Hepatocyte (in vitro differentiated cells): ENCODE results near the gene RASAL2. TPM values are rescaled to one million over a fixed set of nuclear protein-coding genes. Genes with fewer than 3 reads are reported as not detected.
"Not testable (repeated sequence)": the region's sequence is repeated elsewhere in the genome, so short reads cannot be mapped to it uniquely, and the experiment has no call there.

ENCODE experiments used
- DNase-seq: peaks from one replicate; pipeline ENCODE4 v3.0.0-alpha.2; 2016; ENCODE audit warnings: low spot score
- H2AFZ ChIP-seq: fragments of 200-600 bp; sonication (generic); 2 replicates; pipeline ENCODE4 v1.6.0; 2016; ENCODE audit warnings: antibody characterized with exemption, mild to moderate bottlenecking
- H3K27ac ChIP-seq: fragments of 200-600 bp; sonication (generic); 2 replicates; pipeline ENCODE4 v1.5.1; 2016; ENCODE audit warnings: mild to moderate bottlenecking
- H3K27me3 ChIP-seq: fragments of 200-600 bp; sonication (generic); 2 replicates; pipeline ENCODE4 v1.6.1; 2016
- H3K36me3 ChIP-seq: fragments of 200-600 bp; sonication (generic); replicated peaks from 2 replicates; pipeline ENCODE4 v1.5.1; 2016; ENCODE audit warnings: low read depth; ENCODE audit not compliant: insufficient read depth
- H3K4me1 ChIP-seq: fragments of 200-600 bp; sonication (generic); 2 replicates; pipeline ENCODE4 v1.5.1; 2016; ENCODE audit warnings: mild to moderate bottlenecking, moderate library complexity; ENCODE audit not compliant: insufficient read depth
- H3K4me2 ChIP-seq: fragments of 200-600 bp; sonication (generic); 2 replicates; pipeline ENCODE4 v1.6.0; 2016
- H3K4me3 ChIP-seq: fragments of 200-600 bp; sonication (generic); 2 replicates; pipeline ENCODE4 v1.5.1; 2016; ENCODE audit warnings: mild to moderate bottlenecking
- H3K79me2 ChIP-seq: fragments of 200-600 bp; sonication (generic); 2 replicates; pipeline ENCODE4 v1.6.0; 2017; ENCODE audit warnings: mild to moderate bottlenecking
- H3K9me2 ChIP-seq: fragments of 200-600 bp; sonication (generic); replicated peaks from 2 replicates; pipeline ENCODE4 v1.6.0; 2017; ENCODE audit warnings: mild to moderate bottlenecking; ENCODE audit not compliant: insufficient read depth
- H3K9me3 ChIP-seq: fragments of 200-600 bp; sonication (generic); 2 replicates; pipeline ENCODE4 v1.5.1; 2016; ENCODE audit warnings: low read depth, mild to moderate bottlenecking
- H4K20me1 ChIP-seq: fragments of 200-600 bp; sonication (generic); 2 replicates; pipeline ENCODE4 v1.6.0; 2016; ENCODE audit warnings: mild to moderate bottlenecking; ENCODE audit not compliant: insufficient read depth, poor library complexity, severe bottlenecking
- CTCF ChIP-seq: fragments of 200-600 bp; sonication (generic); IDR thresholded peaks from 2 replicates; pipeline ENCODE4 v1.5.1; 2016; ENCODE audit warnings: antibody characterized with exemption, mild to moderate bottlenecking; ENCODE audit not compliant: poor library complexity
- EZH2 ChIP-seq: fragments of 200-600 bp; sonication (generic); IDR thresholded peaks from 2 replicates; pipeline ENCODE4 v1.6.1; 2016; ENCODE audit warnings: antibody characterized with exemption, mild to moderate bottlenecking, borderline replicate concordance
- EZH2phosphoT487 ChIP-seq: fragments of 200-600 bp; sonication (generic); IDR thresholded peaks from one replicate; pipeline ENCODE4 v1.6.1; 2018; ENCODE audit warnings: antibody characterized with exemption, mild to moderate bottlenecking, low read depth, moderate library complexity; ENCODE audit not compliant: unreplicated experiment, severe bottlenecking
- WGBS: methylation state at CpG from one replicate; pipeline ENCODE4 v1.1.6; 2016; ENCODE audit warnings: low lambda C conversion rate; ENCODE audit errors: missing lambda C conversion rate; 5-methylcytosine and 5-hydroxymethylcytosine counted together
- polyA plus RNA-seq: library from polyadenylated mRNA; unstranded; fragments of >200 nt; fragmentation: Nextera tagmentation; extraction: Ambion mirVana; gene quantifications from 2 replicates; pipeline ENCODE4 v1.2.1, GENCODE V29; 2016
- total RNA-seq: library from RNA; depleted of rRNA; stranded (reverse); fragments of >200 nt; gene quantifications from 2 replicates; pipeline ENCODE4 v1.2.3, GENCODE V29; 2014

Gene RASAL2
- total and polyA plus RNA-seq, 2 experiments from 2014 or later, result 8.7 to 24.0 TPM

DNA sequence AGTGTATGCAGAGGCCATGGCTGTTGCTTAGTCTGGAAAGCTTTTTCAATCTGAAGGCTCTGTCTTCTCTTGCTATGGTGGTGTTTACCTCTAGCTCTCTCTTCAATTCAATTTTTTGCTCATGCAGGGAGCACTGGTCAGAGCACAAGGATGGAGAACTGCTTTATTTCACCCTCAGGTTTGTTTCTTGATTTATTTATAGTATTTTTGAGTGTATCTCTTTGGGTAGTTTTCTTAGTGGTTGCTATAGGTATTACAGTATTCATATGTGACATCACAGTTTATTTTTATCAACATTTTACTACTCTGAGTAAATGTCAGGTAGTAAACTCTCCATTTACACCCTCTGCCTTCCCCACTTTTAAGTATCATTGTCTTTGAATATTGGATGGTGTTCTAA, 147.9 kb downstream of the RASAL2 start:
- no peaks in the 10 kb centered on the region for H3K36me3 ChIP-seq
- peaks cover 10% of the 10 kb centered on the region for H3K4me1 ChIP-seq
- no peak overlapping the region for H3K4me3 ChIP-seq
- H4K20me1 ChIP-seq, result no peaks in the 10 kb centered on the region
- no peak for DNase-seq
- H3K9me2 ChIP-seq, result no peaks in the 10 kb centered on the region
- peaks cover 53% of the 10 kb centered on the region for H3K79me2 ChIP-seq
- H3K27me3 ChIP-seq, result no peaks in the 10 kb centered on the region
- H3K4me2 ChIP-seq, result no peak overlapping the region
- H3K27ac ChIP-seq, result no peak overlapping the region
- H2AFZ ChIP-seq, result no peak overlapping the region
- TF ChIP-seq CTCF (no peak), EZH2 (no peak), EZH2phosphoT487 (no peak)
- H3K9me3 ChIP-seq, result no peaks in the 10 kb centered on the region

DNA sequence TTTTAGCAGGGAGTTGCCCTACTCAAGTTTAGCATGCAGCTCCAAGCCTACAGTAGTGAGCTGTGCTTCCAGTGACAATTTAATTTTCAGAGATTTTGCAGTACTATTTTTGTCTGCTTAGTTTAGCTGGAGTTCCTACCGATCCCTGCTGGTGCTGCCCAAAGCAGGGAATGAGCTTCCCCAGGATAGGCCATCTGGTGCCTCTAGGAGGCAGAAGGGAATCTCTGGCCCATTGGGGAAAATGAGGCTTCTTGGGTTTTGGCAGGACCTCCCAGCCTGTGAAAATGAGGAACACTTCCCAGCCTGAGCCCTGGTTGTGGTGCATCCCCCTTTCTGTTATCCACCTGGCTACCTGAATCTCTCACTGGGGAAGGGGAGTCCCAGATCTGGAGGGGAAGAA, 149.2 kb downstream of the RASAL2 start:
- no peaks in the 10 kb centered on the region for H3K27me3 ChIP-seq
- H2AFZ ChIP-seq, result no peak overlapping the region
- no peaks in the 10 kb centered on the region for H3K36me3 ChIP-seq
- H3K4me2 ChIP-seq, result no peak overlapping the region
- peaks cover 63% of the 10 kb centered on the region for H3K79me2 ChIP-seq
- TF ChIP-seq EZH2phosphoT487 (no peak), CTCF (no peak), EZH2 (no peak)
- no peak for DNase-seq
- H3K9me2 ChIP-seq, result no peaks in the 10 kb centered on the region
- no peaks in the 10 kb centered on the region for H3K9me3 ChIP-seq
- H3K4me1 ChIP-seq, result peaks cover 10% of the 10 kb centered on the region
- H4K20me1 ChIP-seq, result no peaks in the 10 kb centered on the region
- no peak overlapping the region for H3K4me3 ChIP-seq
- WGBS, result 94% methylated on average over 1 of the region's 1 CpG
- no peak overlapping the region for H3K27ac ChIP-seq

GRCh38 chr1:178243890-178244289, 150.0 kb downstream of the RASAL2 start:
- no peak for DNase-seq
- Histone ChIP-seq H3K36me3 (no peaks in the 10 kb centered on the region), H3K9me2 (no peaks in the 10 kb centered on the region), H3K4me1 (peaks cover 10% of the 10 kb centered on the region), H3K79me2 (peaks cover 71% of the 10 kb centered on the region), H3K4me2 (no peak overlapping the region), H3K9me3 (no peaks in the 10 kb centered on the region), H3K27ac (no peak overlapping the region), H2AFZ (no peak overlapping the region), H3K27me3 (no peaks in the 10 kb centered on the region), H4K20me1 (no peaks in the 10 kb centered on the region), H3K4me3 (no peak overlapping the region)
- no peak for TF ChIP-seq CTCF
- no peak for TF ChIP-seq EZH2phosphoT487
- TF ChIP-seq EZH2, result no peak
- 74% methylated on average over 2 of the region's 2 CpGs for WGBS

DNA sequence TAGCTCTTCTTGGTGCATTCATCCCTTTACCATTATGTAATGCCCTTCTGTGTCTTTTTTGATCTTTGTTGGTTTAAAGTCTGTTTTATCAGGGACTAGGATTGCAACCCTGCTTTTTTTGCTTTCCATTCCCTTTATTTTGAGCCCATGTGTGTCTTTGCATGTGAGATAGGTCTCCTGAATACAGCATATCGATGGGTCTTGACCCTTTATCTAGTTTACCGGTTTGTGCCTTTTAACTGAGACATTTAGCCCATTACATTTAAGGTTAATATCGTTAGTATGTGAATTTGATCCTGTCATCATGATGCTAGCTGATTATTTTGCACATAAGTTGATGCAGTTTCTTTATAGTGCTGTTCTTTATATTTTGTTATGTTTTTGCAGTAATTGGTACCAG, 154.4 kb downstream of the RASAL2 start:
- peaks cover 58% of the 10 kb centered on the region for H3K79me2 ChIP-seq
- not testable (repeated sequence) for H2AFZ ChIP-seq, H4K20me1 ChIP-seq, H3K9me2 ChIP-seq, H3K4me1 ChIP-seq, H3K9me3 ChIP-seq, H3K4me2 ChIP-seq, H3K27me3 ChIP-seq, DNase-seq, H3K27ac ChIP-seq, H3K36me3 ChIP-seq, H3K4me3 ChIP-seq
- WGBS, result 99% methylated on average over 3 of the region's 3 CpGs

DNA sequence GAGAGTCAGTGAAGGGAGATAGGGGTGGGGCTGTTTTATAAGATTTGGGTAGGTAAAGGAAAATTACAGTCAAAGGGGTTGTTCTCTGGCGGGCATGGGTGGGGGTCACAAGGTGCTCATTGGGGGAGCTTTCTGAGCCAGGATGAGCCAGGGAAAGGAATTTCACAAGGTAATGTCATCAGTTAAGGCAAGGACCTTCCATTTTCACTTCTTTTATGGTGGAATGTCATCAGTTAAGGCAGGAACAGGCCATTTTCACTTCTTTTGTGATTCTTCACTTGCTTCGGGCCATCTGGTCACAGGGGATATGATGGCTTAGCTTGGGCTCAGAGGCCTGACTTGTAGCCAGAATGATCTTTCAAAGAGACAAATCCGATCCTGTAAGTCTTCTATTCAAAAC, 159.7 kb downstream of the RASAL2 start:
- 98% methylated on average over 3 of the region's 3 CpGs for WGBS
- not testable (repeated sequence) for H3K36me3 ChIP-seq

More for the DNA sequence above, 159.7 kb downstream of the RASAL2 start:
- H3K4me3 ChIP-seq, H3K4me2 ChIP-seq, H3K27ac ChIP-seq, H3K4me1 ChIP-seq, H3K27me3 ChIP-seq, H3K9me3 ChIP-seq, H2AFZ ChIP-seq, DNase-seq, H4K20me1 ChIP-seq, H3K9me2 ChIP-seq: not testable (repeated sequence)
- H3K79me2 ChIP-seq, result peaks cover 14% of the 10 kb centered on the region
